GM21447 (cell line): Measurements from ENCODE around the gene NEURL1.
"Not testable (repeated sequence)": the region's sequence is repeated elsewhere in the genome, so short reads cannot be mapped to it uniquely, and the experiment has no call there.

Source experiments
- ATAC-seq: cut with Tn5 transposase; IDR thresholded peaks from one replicate; pipeline ENCODE4 v1.9.1; 2021; ENCODE audit not compliant: unreplicated experiment

The NEURL1 gene

GRCh38 chr10:103493916-103494877 lies 692 bp downstream of the NEURL1 start:
- no peak for ATAC-seq

DNA sequence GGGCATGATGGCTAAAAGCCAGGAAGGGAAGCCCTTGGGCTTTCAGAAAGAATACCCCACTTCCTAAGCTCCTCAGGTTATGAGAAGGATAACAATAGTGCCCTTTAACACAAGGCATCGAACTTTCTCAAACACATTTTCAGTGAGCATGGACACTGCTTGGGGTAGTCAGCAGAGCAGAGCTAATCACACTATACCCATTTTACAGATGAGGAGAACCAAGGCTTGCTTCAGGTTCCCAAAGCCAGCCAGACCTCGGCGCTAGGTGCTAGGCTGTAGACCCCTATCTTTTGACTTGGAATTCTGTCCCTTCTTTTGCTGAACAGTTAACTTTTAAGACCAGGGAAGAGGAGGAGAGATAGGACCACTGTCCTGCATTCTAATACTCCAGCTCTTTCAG lies 1.8 kb downstream of the NEURL1 start:
- no peak for ATAC-seq

DNA sequence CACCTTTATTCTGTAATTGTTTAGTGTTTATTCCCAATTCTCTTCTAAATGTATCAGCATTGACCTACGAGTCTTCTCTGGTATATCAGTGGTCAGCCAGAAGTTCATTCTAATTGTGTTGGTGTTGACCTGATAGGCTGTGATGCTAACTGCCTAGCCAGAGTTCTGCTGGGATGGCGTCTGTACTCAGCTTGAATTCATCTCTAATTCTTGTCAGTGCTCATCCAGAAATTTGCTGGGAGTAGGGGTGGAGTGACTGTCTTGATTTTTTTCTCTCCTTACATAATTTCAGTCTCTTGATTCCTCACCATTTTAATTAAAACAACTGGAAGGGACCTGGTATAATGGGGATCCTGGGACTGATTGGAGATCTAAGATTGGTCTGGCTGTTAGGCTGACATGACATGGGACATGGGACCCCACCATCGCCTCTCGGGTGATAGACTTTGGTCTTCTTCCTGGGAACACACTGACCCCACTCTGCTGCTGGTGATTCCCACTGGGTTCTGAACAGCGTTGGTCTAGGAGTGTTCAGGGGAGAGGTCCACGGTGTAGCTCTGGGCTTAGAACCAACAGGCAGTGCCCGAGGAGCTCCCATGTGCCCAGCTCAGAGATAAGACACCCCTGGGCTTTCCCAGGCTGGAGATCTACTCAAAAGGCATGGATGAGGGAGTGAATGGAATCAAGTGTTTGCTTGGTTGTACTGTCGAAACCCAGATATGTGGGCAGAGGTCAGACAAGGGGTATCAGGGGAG lies 3.8 kb downstream of the NEURL1 start:
- no peak for ATAC-seq

DNA sequence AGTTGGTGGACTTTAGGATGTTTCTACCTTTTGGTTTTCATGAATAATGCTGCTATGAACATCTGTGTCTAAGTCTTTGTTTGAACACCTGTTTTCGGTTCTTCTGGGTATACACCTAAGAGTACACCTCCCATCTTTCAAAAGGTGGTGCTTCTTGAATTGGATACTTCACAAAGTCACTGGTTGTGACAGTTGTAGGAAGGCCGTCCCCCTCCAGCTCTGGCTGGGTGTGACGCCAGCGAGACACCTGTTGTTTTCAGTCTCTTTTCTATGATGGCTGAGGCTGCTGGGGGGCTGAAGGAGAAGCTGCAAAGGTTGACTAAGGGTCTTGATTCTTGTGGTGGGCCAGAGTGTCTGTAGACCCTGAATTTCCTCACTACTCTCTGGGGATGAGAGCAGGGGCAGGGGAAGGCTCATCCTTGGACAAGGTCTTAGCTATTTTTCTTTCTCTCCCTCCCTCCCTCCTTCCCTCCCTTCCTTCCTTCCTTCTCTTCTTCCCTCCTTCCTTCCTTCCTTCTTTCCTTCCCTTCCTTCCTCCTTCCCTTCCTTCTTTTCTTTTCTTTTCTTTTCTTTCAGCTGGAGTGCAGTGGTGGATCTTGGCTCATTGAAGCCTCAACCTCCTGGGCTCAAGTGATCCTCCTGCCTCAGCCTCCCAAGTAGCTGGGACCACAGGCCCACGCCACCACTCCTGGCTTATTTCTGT lies 5.6 kb downstream of the NEURL1 start:
- no peak for ATAC-seq

GRCh38 chr10:103499881-103500280 lies 6.4 kb downstream of the NEURL1 start:
- no peak for ATAC-seq

DNA sequence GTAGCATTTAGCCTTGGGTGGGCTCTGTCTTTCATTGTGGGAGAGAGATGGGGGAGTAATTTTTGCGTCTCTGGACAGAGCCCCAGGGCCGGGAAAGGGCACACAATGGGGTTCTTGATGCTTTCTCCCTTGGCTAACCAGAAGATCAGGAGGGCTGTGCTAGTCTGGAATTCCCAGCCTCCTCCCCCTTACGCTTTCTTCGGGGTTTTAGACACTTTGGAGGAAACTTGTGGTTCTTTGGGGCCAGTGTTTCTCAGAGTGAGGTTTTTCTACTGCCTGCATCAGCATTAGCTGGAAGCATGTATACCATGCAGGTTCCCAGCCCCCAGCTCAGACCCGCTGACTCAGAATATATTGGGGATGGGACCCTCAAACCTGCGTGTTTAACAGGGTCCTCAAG lies 7.0 kb downstream of the NEURL1 start:
- ATAC-seq = no peak

GRCh38 chr10:103501186-103501585 lies 7.7 kb downstream of the NEURL1 start:
- no peak for ATAC-seq

- no peak for ATAC-seq
Observed at GRCh38 chr10:103502849-103503660, 9.6 kb downstream of the NEURL1 start.

DNA sequence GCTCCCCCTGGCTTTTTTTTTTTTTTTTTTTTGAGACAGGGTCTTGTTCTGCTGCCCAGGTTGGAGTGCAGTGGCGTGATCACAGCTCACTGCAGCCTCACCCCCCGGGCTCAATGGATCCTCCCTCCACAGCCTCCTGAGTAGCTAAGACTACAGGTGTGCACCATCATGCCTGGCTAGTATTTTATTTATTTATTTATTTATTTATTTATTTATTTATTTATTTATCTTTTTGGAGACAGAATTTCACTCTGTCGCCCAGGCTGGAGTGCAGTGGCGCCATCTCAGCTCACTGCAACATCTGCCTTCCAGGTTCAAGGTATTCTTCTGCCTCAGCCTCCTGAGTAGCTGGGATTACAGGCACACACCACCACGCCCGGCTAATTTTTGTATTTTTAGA lies 10.3 kb downstream of the NEURL1 start:
- ATAC-seq = not testable (repeated sequence)

DNA sequence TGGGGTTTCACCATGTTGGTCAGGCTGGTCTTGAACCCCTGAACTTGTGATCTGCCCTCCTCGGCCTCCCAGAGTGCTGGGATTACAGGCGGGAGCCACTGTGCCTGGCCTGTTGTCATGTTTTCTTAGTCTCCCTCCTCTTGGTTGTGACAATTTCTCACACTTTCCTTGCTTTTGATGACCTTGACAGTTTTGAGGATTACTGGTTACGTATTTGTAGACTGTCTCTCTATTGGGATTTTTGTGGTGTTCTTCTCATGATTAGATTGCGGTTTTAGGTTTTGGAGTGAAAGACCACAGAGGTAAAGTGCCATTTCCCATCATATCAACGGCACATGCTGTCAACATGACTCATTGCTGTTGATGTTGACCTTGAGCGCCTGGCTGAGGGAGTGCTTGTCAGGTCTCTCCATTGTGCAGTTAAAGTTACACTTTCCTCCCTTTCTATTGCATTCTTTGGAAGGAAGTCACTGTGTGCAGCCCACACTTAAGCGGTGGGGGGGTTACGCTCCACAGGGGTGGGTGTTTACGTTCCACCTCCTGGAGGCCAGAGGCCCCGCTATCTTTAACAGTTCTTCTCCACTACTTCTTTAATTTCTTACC lies 10.8 kb downstream of the NEURL1 start:
- ATAC-seq = no peak

DNA sequence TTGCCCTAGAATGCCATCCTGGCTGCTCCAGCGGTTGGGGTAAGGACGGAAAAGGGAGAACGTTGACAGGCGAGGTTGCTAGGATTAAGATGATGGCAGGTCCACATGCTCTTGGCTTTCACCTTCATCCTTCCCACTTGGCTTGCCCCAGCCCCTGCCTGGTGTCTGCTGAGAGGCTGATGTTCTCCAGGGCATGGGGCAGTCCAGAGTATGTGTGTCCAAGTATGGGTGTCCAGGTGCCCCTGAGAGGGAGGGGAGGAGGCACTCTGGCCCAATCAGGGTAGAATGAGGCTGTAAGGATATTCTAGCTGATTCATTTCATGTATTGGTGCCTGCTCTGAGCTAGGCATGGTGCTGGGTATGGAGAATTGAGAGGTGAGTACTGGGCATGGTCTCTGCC lies 12.6 kb downstream of the NEURL1 start:
- ATAC-seq = no peak

DNA sequence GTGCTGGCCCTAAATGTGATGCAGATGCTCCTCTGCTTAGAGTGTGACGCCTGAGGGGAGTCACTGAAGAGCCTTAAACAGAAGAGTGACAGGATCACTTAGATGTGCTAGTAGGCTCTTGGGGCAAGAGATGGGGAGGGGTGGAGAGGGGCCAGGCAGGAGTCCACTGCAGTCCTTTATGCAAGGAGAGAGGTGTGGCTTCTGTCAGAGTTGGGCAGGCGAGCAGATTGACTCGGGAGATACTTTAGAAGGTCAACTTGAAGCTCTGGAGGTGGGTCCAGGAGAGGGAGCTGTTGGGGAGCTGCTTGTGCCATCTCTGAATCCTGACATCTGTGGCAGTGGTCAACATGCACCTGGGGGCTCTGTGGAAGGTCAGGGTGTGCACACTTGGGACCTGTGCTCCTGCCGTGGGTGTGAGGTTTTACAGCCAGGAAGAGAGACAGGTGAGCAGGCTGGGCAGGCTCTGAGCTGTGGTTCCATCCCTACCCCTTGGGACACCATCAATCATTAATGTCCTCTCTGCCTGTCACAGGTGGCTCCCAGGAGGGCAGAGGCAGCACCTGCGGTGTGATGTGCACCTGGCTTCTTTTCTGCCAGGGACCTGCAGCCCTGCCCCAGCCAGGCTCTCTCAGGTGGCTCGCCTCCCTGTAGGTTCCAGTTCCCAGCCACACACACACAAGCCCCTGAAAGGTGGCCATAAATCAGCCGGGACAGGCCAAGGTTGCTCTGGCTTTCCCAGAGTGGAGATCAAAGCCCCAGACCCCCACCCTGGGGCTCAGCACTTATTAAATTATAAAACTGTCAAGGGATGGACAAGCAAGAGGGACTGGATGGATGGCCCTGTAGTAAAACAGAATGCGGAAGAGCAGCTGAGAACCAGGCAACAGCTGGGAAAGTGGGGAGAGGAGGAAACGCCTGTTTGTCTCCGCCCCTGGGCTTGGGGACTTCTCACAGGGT lies 14.0 kb downstream of the NEURL1 start:
- no peak for ATAC-seq

DNA sequence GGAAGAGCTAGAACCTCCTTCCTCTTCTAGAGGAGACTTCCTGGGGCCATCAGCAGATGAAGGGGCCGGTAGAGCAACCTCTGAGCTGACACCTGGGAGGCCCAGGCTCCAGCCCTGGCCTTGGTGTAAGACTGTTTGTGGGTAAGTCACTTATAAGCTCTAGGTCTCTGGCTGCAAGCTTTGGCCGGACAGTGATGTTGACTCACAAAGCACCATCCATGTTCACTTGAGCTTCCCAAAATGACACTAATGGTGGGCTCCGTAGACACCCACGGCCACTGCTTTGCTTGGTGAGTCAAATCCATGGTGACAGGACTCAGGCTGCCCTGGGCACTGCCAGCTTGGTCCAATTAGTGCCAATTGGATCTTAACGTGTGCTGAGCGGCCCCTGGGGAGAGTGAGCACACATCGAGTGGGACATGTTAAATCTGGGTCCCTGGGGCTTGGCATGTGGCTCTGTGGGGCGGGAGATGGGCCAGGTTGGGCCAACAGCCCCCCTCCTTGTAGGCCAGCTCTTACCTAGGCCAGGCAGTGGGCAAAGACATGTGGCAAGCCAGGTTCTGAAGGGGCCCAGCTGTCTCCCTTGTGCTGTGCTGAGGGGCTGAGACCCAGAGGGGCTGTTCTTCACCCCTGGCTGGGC lies 16.7 kb downstream of the NEURL1 start:
- no peak for ATAC-seq

GRCh38 chr10:103510791-103511752 lies 17.6 kb downstream of the NEURL1 start:
- no peak for ATAC-seq

DNA sequence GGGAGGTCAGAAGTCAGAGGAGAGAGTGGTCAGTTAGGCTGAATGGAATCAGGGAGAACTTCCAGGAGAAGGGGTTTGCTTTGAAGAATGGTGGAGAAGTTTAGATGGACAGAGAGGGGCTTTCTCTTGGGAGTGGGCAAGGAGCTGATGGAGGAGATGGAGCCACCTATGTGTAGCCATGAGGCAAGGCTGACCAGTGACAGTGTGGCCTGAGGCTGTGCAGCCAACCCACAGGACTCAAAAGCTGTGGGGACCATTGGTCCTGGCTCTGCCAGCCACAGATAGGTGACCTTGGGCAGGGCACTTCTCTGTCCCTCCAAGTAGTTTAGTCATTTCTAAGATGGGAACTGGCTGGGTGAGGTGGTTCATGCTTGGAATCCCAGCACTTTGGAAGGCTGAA lies 18.7 kb downstream of the NEURL1 start:
- ATAC-seq = no peak

- ATAC-seq = no peak
Observed at GRCh38 chr10:103512591-103513379, 19.3 kb downstream of the NEURL1 start.
